Activated CD4-positive, CD25-positive, alpha-beta regulatory T cell treated with anti-CD3 and anti-CD28 coated beads, Interleukin-2, amount 50 U/mL, for 72 hours (primary cell): ENCODE measurements around the gene LSR.
"Not testable (repeated sequence)": the region's sequence is repeated elsewhere in the genome, so short reads cannot be mapped to it uniquely, and the experiment has no call there.

ENCODE experiments used
- DNase-seq: peaks from one replicate; pipeline ENCODE4 v3.0.0; 2021

LSR gene

DNA sequence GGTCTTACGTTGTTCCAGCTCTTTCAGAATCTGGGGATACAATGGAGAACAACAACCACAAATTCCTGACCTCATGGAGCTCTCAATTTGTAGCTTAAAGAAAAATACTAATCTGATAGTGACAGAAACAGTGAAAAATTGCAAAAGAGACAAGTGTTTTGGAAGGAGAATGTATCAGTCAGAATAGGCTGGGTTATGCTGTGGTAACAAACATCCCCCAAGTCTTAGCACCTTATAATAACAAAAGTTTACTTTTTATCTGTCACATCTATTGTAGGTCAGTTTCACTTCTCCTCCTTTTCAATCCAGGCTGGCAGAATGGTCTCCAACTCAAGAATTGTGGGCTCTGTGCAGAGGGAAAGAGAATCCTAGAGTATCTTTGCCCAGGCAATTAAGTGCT, 29.8 kb upstream of the LSR start:
- no peak for DNase-seq

DNA sequence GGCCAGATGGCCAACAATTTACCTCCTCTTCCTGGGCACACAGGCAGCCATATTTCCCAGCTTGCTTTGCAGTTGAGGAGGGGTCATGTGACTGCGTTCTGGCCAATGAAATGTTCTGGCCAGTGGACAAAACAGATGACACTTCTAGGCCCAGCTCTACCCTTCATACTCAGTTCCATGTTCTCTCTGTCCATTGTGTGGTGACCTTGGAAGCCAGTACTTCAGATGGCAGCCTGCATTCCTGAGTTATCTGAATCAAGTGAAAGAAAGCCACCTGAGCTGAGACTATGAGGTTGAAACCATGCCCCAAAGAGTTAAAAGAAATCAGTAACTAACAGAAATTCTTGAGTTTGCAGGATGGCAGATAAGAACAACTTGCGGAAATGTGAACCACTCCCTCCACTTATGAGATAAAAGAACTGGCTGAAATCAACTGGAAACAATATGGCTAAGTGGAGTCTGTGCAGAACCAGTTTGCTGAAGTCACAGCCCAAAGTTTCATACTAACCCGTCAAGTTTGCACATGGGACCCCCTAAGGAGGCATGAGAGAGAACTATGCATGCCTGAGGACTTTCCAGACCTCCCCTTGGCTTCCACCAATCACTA, 28.4 kb upstream of the LSR start:
- no peak for DNase-seq

DNA sequence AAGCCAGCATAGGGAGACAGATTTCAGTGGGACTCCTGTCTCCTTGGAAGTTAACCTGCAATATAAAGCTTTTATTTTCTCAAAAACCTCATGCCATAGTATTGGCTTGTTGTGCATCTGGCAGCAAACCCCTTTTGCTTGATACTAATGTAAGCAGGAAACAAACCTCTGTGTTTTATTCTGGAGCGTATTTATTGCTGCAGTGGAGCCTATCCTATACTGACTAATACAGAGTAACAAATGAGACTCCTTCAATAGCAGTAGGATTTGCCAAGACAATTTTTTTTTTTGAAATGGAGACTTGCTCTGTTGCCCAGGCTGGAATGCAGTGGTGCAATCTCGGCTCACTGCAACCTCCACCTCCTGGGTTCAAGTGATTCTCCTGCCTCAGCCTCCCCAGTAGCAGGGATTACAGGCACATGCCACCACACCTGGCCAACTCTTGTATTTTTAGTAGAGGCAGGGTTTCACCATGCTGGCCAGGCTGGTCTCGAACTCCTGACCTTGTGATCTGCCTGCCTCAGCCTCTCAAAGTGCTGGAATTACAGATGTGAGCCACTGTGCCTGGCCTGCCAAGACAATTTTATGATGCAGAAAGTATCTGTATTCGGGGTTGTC, 27.7 kb upstream of the LSR start:
- DNase-seq: not testable (repeated sequence)

DNA sequence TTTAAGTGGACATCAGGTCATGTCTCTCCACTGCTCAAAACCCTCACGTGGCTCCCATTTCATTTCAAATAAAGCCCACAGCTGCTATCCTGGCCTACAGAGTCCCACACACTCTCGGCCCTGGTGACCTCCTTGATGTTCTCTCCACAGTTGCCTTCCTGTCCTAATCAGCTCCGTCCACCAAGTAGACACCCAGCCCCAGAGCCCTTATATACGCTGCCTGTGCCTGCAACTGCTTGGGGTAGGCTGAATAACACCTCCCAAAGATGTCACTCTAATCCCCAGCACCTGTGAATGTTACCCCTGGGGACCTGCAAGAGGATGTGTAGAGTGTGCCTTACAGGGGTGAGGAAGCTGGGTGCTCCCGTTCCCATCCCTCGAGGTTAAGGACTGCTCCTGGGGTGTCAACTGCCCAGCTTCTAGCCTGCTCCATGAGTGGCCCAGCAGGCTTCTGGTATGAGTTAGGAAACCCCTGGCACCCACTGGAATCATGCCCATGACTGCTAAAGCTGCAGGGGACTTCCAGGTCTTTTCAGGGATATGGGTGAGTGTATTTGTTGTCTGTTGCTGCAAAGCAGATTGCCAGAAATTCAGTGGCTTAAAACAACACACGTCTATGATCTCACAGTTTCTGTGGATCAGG, 26.3 kb upstream of the LSR start:
- DNase-seq: no peak

DNA sequence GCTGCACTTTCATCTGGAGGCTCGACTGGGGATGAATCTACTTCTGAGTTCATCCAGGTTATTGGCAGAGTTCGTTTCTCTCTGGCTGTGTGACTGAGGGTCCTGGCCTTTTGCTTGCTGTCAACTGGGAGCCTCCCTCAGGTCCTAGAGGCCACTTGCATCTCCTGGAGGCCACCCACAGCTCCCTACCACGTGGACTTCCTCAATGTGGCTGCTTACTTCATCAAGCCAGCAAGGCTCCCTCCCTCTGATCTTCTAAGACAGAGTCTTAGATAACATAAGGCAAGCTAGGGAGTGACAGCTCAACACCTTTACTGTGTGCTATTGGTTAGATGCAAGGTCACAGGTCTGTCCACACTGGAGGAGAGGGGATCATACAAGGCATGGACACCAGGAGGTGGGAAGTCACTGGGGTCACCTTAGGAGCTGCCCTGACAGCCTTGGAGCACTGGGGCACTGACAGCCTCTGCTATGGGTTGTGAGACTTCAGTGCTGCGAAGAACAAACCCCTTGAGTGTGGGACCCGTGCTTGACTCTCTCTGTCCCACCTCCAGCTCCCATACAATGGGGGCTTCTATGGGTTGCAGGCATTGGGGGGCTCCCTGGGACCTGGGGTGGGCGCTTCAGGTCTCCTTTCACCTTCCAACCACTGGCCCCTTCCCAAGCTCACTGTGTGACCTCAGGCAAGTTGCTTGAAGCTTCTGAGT, 25.6 kb upstream of the LSR start:
- DNase-seq: no peak

DNA sequence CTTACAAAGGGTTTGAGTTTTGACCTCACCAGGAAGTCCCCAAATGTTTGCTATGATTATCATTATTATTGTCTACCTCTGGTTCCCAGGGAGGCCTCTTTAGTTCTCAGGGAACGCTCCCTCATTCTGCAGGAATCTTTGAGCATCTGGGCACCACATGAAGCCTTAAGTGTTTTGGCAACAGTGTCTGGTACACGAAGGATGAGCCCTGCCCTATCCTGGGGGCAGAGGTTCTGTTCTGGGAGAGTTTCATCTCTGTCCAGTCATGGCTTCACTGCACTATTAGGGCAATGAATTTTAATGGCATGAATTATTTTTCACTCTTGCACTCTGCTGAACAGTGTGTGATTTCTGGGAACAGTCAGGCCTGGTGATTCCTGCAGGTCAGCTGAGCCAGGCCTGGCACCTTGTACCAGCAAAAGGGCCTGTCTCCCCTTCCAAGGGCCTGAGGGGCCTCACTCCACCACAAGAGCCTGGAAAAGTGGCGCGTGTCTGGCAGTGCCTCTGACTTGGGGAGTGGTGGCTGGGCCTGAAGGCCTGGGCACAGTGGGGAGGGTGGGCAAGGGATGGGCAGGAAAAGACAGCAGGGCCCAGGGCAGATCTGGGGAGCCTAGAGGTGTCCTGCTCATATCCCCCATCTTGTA, 24.8 kb upstream of the LSR start:
- no peak for DNase-seq

DNA sequence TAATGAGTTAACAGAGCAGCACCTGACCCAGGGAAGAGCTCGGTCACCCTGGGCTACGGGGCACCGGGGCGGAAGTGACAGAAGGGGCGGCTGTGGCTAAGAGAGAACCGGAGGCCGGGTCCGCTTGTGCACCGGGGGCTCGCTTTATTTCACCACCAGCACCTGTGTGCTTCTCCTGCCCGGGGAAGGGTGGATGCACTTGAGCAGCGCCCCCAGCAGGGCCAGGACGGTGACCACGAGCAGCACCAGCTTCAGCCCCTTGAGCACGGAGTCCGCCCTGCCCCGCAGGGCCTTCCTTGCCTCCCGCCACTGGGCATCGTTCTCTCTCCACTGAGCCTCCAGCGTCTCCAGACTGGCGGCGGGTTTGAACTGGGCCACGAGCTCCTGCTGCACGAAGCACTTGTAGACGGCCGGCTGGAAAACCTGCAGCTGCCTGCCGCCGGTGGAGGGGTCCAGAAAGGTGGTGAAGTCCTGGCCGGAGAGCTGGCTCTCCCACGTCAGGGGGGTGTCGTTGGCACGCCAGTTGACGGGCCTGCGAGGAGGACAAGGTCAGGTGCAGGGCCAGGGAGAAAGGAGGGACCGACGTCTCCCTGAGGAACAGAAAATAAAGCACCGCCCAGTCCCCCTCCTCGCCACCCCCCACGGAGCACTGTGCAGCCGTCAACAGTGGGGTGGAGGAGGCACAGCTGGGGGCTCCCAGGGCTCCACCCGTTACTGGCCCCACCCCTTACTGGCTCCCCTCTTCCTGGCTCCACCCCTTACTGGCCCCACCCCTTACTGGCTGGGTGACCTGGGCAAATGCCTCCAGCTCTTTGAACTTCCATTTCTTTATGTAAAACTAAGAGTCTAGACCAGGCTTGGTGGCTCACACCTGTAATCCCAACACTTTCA, 23.9 kb upstream of the LSR start:
- no peak for DNase-seq

DNA sequence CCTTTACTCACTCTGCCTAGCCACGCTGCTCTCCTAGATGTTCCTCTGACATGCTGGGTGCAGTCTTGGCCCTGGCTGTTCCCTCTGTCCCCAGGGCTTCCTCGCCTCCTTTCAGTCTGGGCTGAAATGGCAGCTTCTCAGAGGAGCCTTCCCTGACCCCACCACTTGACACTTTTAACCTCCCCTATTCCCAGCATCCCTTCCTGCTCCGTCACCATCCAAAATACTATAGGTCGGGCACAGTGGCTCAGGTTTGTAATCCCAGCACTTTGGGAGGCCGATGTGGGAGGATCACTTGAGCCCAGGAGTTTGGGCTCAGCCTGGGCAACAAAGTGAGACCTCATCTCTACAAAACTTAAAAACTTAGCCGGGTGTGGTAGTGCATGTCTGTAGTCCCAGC, 22.9 kb upstream of the LSR start:
- DNase-seq: no peak

DNA sequence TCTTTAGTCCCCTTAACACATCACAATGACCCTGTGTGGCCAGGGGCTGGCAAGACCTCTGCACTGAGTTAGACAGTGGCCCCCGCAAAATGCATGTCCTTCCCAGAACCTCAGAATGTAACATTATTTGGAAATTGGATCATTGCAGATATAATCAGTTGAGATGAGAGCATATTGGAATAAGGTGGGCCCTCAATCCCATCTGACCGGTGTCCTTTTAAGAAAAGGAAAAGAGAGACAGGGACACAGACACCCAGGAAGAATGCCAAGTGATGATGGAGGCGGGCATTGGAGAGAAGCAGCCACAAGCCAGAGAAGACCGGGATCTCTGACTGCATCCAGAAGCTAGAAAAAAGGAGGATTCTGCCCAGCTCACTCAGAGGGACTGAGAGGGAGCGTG, 22.1 kb upstream of the LSR start:
- DNase-seq: no peak

DNA sequence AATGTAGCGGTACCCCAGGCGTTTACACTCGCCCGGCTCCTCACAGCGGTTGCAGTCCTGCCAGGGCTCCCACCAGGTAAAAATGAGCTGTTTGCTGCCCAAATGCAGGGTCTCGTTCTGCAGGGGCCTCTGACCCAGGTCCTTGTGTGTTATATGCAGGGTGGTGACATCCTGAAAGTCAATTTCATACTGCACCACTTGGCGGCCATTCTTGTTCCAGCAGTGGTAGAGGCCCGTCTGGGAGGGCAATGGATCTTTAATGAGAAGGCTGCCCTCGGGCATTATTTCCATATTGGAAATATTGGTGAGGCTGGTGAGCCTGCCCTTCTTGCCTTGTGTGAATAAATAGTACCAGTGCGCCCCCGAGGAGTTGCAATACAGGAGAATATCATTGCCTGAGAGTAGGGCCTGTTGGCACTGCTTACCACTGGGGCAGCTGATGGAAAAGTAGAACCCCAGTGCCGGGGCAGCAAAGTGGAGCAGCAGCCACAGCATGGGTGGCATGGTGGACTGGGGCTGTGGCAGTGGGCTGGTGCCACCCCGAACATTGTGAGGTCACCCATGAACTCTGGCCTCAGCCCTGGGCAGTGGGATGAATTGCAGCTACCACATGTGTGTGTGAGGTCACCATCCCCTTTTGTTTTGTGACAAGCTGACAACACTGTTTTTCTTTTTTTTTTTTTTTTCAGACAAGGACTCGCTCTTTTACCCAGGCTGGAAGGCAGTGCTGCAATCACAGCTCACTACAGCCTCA, 20.4 kb upstream of the LSR start, which contains the start of gene FAM187B:
Gene FAM187B, minus strand, starts transcription at position 563 of the 754 bp plus-strand sequence. Its CDS starts 59 bp downstream, at position 504.
- DNase-seq: no peak

DNA sequence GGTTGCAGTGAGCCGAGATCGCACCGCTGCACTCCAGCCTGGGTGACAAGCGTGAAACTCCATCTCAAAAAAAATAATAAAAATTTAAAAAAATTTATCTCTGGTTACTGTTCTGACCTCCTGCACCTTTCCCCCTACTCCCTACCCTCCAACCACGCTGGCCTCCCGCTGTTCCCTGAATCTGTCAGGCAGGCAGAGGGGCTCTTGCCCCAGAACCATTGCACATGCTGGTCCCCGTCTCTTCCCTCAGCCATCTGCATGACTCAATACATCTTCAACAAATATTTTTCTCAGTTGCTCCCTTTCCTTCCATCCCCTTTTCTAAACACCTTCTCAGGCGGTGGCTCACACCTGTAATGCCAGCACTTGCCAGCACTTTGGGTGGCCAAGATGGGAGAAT, 19.2 kb upstream of the LSR start:
- no peak for DNase-seq

DNA sequence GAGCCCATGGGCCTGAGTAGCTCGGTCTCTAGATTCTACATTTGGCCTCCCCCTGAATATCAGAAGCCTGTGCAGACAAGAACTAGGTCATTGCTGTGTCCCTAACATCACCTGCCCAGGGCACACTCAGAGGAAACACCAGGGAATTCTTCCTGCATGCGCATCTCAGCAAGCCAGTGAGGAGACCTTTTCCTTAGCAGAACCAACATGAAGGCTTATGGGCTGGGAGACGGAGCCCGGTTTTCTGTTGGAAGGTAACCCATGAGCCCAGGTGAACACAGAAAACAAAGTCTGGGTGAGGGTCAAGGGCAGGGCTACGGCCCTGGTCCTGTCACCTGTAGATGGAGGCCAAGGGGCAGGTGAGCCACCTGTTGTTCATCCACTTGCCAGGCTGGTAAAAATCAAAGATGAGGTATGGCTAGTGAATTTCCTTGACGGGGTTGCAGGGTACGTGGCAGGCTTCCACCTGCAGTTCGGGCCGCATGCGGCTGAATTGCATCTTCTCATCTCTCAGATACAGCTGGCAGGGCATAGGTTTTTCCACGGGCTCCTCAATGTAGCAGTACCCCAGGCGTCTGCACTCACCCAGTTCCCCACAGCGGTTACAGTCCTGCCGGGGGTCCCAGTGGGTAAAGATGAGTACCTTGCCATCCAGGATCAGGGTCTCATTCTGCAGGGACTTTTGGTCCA, 16.7 kb upstream of the LSR start:
- DNase-seq: no peak

DNA sequence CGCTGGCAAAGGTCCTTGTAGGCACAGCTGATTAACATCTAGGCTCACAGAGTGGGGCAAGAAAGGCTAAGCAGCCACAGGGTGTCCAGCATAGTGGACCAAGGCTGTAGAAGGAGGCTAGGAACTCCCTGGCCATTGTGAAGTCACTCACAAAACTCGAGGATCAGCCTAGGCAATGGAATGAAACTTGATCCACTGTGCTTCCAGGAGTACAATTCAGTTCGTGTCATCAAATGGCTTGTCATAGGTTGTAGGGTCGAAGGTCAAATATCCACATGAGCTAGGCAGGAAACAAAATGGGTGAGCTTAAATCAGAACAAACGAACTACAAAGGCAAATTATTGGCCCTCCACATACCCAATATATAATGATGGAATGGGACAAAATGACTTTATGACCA, 15.9 kb upstream of the LSR start:
- DNase-seq: no peak

DNA sequence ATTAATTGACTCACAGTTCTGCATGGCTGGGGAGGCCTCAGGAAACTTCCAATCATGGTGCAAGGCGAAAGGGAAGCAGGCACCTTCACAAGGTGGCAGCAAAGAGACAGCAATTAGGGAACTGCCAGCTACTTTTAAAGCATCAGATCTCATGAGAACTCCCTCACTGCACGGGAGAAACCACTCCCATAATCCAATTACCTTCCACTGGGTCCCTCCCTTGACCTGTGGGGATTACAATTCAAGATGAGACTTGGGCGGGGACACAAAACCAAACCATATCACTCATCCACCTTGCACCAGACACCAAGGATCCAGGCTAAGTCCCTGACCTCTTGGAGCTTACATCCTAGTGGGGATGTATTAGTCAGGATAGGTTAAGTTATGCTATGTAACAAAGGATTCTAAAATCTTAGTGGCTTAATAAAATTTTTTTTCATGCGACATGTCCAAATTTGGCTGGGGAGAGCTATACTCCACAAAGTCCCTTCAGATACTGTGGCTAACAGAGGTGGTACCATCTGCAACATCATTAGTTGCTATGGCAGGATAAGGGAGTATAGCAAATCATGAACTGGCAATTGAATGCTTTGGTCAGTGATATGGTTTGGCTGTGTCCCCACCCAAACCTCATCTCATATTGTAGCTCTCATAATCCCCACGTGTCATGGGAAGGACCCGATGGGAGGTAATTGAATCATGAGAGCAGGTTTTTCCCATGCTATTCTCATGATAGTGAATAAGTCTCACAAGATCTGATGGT, 12.0 kb upstream of the LSR start:
- DNase-seq: no peak

DNA sequence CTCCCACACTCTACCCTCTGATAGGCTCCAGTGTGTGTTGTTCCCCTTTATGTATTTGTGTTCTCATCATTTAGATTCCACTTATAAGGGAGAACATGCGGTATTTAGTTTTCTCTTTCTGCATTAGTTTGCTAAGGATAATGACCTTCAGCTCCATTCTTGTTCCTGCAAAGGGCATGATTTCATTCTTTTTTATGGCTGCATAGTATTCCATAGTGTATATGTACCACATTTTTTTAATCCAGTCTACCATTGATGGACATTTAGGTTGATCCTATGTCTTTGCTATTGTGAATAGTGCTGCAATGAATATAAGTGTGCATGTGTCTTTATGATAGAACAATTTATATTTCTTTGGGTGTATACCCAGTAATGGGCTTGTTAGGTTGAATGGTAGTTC, 9.2 kb upstream of the LSR start:
- not testable (repeated sequence) for DNase-seq

DNA sequence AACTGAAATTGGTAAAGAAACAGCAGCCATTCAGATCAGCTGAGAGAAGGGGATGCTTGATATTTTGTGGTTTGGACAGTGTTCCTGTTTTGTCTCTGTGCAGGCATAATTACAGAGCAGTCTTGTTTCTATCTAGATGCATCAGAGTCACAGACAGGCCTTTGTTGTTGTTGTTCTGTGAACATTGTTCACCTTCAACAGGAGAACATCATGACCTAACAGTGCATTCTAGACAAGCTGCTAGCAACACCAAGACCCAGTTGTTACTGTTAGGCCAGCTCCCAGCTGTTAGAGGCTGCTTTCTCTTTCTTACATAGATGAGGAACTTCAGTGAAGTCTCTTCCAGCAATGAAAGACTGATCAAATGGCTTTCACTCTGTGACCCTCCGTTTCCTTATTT, 8.5 kb upstream of the LSR start:
- no peak for DNase-seq

DNA sequence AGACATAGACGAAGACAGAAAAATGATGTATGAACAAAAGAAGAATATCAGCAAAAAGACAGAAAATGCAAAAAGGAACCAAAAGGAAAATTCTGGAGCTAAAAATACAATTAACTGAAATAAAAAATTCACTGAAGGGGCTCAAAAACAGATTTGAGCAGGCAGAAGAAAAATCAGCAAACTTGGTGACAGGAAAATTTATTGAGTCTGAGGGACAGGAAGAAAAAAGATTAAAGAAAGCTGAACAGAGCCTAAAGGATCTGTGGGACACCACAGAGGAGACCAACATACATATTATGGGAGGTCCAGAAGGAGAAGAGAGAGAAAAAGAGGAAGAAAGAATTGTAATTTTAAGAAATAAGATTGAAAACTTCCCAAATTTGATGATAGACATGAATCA, 7.4 kb upstream of the LSR start:
- DNase-seq: no peak

DNA sequence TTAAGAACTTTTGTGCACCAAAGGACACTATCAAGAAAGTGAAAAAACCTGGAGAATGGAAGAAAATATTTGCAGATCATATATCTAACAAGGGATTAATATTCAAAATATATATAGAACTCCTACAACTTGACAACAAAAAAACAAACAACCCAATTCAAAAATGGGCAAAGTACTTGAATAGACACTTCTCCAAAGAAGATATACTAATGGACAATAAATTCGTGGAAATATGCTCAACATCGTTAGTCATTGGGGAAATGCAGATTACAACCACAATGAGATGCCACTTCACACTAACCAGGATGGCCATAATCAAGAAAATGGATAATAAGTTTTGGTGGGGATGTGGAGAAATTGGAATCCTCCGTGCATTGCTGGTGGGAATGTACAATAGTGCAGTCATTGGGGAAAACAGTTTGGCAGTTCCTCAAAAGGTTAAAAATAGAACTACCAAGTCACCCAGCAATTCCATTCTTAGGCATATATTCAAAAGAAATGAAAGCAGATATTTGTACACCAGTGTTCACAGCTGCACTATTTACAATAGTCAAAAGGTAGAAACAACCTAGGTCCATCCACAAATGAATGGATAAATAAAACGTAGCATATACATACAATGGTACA, 2.2 kb upstream of the LSR start:
- no peak for DNase-seq

DNA sequence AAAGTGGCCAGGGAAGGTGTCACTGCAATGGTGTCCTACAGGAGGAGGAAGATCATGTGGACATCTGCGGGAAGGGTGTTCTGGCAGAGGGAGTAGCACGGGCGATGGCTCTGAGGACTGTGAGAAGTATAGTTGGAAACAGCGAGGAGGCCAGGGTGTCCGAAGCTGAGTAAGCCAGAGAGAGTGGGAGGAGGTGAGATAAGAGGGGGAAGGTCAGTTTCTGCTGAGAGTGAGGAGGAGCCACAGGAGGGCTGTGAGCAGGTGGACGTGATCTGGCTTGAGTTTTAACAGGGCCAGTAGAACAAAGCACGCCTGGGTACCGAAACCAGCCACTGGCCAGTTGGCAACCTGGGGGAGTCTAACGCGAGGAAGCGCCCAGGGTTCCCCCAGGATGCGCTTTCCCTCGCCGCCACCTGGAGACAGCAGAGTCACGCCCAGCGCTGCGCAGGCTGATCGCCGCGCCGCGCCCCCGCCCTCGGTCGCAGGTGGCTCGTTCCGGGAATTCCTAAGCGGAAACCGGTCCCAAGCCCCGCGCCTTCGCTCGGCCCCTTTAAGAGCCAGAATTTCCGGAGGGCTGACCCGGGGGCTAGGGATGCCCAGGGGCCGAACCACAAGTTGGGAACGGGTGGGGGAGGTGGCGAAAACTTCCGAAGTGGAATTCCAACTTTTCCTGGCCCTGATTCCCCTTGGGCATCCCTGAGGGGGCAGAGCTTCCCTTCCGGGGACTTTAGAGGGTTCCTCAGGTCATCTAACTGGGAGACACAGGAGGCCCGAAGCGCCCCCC, 1.1 kb upstream of the LSR start:
- peak; percentile 59 for DNase-seq
